Neural cell (in vitro differentiated cells): ENCODE measurements around the gene PPP1R12B.
"Not testable (repeated sequence)": the region's sequence is repeated elsewhere in the genome, so short reads cannot be mapped to it uniquely, and the experiment has no call there.

Experiments
- TAF1 ChIP-seq: IDR thresholded peaks from 2 replicates; pipeline ENCODE4 v1.6.1; 2012; ENCODE audit warnings: low read depth
- TF ChIP-seq, protein P1 (sequence below): fragments of 450-650 bp; IDR thresholded peaks from 2 replicates; pipeline ENCODE4 v1.5.1; 2014; ENCODE audit warnings: antibody characterized with exemption, mild to moderate bottlenecking, moderate library complexity; ENCODE audit not compliant: poor library complexity, severe bottlenecking

GRCh38 chr1:202484820-202485219 is 136.3 kb downstream of the PPP1R12B start:
- not testable (repeated sequence) for TF ChIP-seq TAF1
- TF ChIP-seq, protein P1, sequence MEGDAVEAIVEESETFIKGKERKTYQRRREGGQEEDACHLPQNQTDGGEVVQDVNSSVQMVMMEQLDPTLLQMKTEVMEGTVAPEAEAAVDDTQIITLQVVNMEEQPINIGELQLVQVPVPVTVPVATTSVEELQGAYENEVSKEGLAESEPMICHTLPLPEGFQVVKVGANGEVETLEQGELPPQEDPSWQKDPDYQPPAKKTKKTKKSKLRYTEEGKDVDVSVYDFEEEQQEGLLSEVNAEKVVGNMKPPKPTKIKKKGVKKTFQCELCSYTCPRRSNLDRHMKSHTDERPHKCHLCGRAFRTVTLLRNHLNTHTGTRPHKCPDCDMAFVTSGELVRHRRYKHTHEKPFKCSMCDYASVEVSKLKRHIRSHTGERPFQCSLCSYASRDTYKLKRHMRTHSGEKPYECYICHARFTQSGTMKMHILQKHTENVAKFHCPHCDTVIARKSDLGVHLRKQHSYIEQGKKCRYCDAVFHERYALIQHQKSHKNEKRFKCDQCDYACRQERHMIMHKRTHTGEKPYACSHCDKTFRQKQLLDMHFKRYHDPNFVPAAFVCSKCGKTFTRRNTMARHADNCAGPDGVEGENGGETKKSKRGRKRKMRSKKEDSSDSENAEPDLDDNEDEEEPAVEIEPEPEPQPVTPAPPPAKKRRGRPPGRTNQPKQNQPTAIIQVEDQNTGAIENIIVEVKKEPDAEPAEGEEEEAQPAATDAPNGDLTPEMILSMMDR = not testable (repeated sequence)
